Activated CD4-positive, alpha-beta memory T cell treated with anti-CD3 and anti-CD28 coated beads, Interleukin-2, amount 10 ng/mL, durations not matched to agents 7 days and 5 days (primary cell): ENCODE results near the gene AP3D1. TPM values are rescaled to one million over a fixed set of nuclear protein-coding genes. Genes with fewer than 3 reads are reported as not detected.
"Not testable (repeated sequence)": the region's sequence is repeated elsewhere in the genome, so short reads cannot be mapped to it uniquely, and the experiment has no call there.

ENCODE experiments used
- CTCF ChIA-PET: fragments of 350-600 bp; sonication (Branson Sonifier 250); formaldehyde crosslinking; loops from one replicate; lab custom pipeline; 2021; ENCODE audit warnings: antibody characterized with exemption, inconsistent platforms; lab: Charles Lee
- POLR2A ChIA-PET: fragments of 350-600 bp; sonication (Branson Sonifier 250); formaldehyde crosslinking; loops from one replicate; lab custom pipeline; 2021; ENCODE audit warnings: antibody characterized with exemption; lab: Charles Lee
- DNase-seq: peaks from one replicate; pipeline ENCODE4 v3.0.0-alpha.2; 2020
- H3K27ac Mint-ChIP-seq: one replicate; pipeline ENCODE4 v1.8.0; 2021; ENCODE audit warnings: mild to moderate bottlenecking, mixed read lengths
- H3K27me3 Mint-ChIP-seq: one replicate; pipeline ENCODE4 v1.8.0; 2021; ENCODE audit warnings: mixed read lengths
- H3K36me3 Mint-ChIP-seq: one replicate; pipeline ENCODE4 v1.8.0; 2021; ENCODE audit warnings: low read depth, mixed read lengths
- H3K4me1 Mint-ChIP-seq: one replicate; pipeline ENCODE4 v1.8.0; 2021; ENCODE audit warnings: mixed read lengths
- H3K4me3 Mint-ChIP-seq: one replicate; pipeline ENCODE4 v1.8.0; 2021; ENCODE audit warnings: mild to moderate bottlenecking, mixed read lengths
- H3K9me3 Mint-ChIP-seq: one replicate; pipeline ENCODE4 v1.8.0; 2021; ENCODE audit warnings: mixed read lengths
- total RNA-seq, 2 experiments: library from RNA; stranded (reverse); gene quantifications; one replicate each; pipeline ENCODE4 v1.2.3, GENCODE V29; 2021

The AP3D1 gene
- total RNA-seq, 2 experiments from 2014 or later: 104 to 105 TPM

- H3K4me1 Mint-ChIP-seq: peaks cover 60% of the 10 kb centered on the region
- H3K36me3 Mint-ChIP-seq: peaks cover 57% of the 10 kb centered on the region
- peak; percentile 53 for DNase-seq
- peak overlapping the region; percentile 65 for H3K4me3 Mint-ChIP-seq
- ChIA-PET POLR2A (interaction anchor here (1.0 to 6.9 kb wide), 7 partner anchors 6 to 231 kb away, joined by 3 to 118 read pairs (median 3); partner anchors contain the start of genes MKNK2 and MOB3A), CTCF (interaction anchor here (1.0 to 6.1 kb wide), 4 partner anchors 6 to 68 kb away, joined by 3 to 54 read pairs (median 4); partner anchors contain the start of gene MOB3A)
- H3K9me3 Mint-ChIP-seq: no peaks in the 10 kb centered on the region
- no peaks in the 10 kb centered on the region for H3K27me3 Mint-ChIP-seq
- peak overlapping the region; percentile 92 for H3K27ac Mint-ChIP-seq
Measured at GRCh38 chr19:2087621-2088100, 63.7 kb downstream of the AP3D1 start.

GRCh38 chr19:2086695-2087620 is 64.4 kb downstream of the AP3D1 start:
- H3K27me3 Mint-ChIP-seq, DNase-seq, H3K9me3 Mint-ChIP-seq: not testable (repeated sequence)
- ChIA-PET CTCF (interaction anchor here (1.0 to 6.1 kb wide), 4 partner anchors 7 to 67 kb away, joined by 3 to 54 read pairs (median 4); partner anchors contain the start of gene MOB3A), POLR2A (interaction anchor here (1.0 to 6.9 kb wide), 7 partner anchors 7 to 230 kb away, joined by 3 to 118 read pairs (median 3); partner anchors contain the start of genes MKNK2 and MOB3A)
- Mint-ChIP-seq H3K36me3 (peaks cover 57% of the 10 kb centered on the region), H3K4me1 (peaks cover 60% of the 10 kb centered on the region), H3K27ac (peak overlapping the region; percentile 92), H3K4me3 (peak overlapping the region; percentile 65)

GRCh38 chr19:2084993-2085720 is 66.2 kb downstream of the AP3D1 start:
- peak; percentile 97 for DNase-seq
- Mint-ChIP-seq H3K36me3 (peaks cover 67% of the 10 kb centered on the region), H3K9me3 (no peaks in the 10 kb centered on the region), H3K27me3 (no peaks in the 10 kb centered on the region), H3K4me1 (peaks cover 64% of the 10 kb centered on the region), H3K4me3 (peak overlapping the region; percentile 95), H3K27ac (peak overlapping the region; percentile 95)
- POLR2A ChIA-PET: interaction anchor here (0.8 to 6.9 kb wide), 8 partner anchors 9 to 188 kb away, joined by 3 to 118 read pairs (median 4); partner anchors contain the start of genes MKNK2 and MOB3A
- CTCF ChIA-PET: interaction anchor here (1.4 to 6.1 kb wide), 2 partner anchors 9 to 65 kb away, joined by 9 to 54 read pairs; partner anchors contain the start of gene MOB3A

GRCh38 chr19:2083174-2083854 is 68.1 kb downstream of the AP3D1 start:
- Mint-ChIP-seq H3K27me3 (no peaks in the 10 kb centered on the region), H3K4me1 (peaks cover 62% of the 10 kb centered on the region), H3K4me3 (peak overlapping the region; percentile 95), H3K36me3 (peaks cover 75% of the 10 kb centered on the region), H3K27ac (peak overlapping the region; percentile 95), H3K9me3 (no peaks in the 10 kb centered on the region)
- DNase-seq: peak; percentile 83
- ChIA-PET POLR2A (interaction anchor here (0.6 to 6.7 kb wide), 18 partner anchors 7 to 186 kb away, joined by 3 to 118 read pairs (median 6); partner anchors contain the start of genes AP3D1, IZUMO4 and MOB3A), CTCF (interaction anchor here (0.6 to 6.1 kb wide), 5 partner anchors 11 to 186 kb away, joined by 3 to 54 read pairs (median 4); partner anchors contain the start of gene MOB3A)

GRCh38 chr19:2081873-2082810 is 69.2 kb downstream of the AP3D1 start:
- peak; percentile 72 for DNase-seq
- Mint-ChIP-seq H3K27ac (peak overlapping the region; percentile 95), H3K4me3 (peak overlapping the region; percentile 95), H3K4me1 (peaks cover 51% of the 10 kb centered on the region), H3K36me3 (peaks cover 83% of the 10 kb centered on the region), H3K27me3 (no peaks in the 10 kb centered on the region), H3K9me3 (no peaks in the 10 kb centered on the region)
- CTCF ChIA-PET: interaction anchor here (0.6 to 6.1 kb wide), 2 partner anchors 12 to 64 kb away, joined by 3 to 54 read pairs; partner anchors contain the start of gene MOB3A
- POLR2A ChIA-PET: interaction anchor here (0.6 to 6.7 kb wide), 14 partner anchors 9 to 185 kb away, joined by 3 to 118 read pairs (median 8); partner anchors contain the start of genes IZUMO4 and MOB3A

- DNase-seq: no peak
- H3K9me3 Mint-ChIP-seq: no peaks in the 10 kb centered on the region
- no peaks in the 10 kb centered on the region for H3K27me3 Mint-ChIP-seq
- CTCF ChIA-PET: interaction anchor here (0.6 to 0.7 kb wide), 2 partner anchors 28 to 61 kb away, joined by 3 to 5 read pairs; no protein-coding TSS in a partner anchor
- POLR2A ChIA-PET: no interaction called here
- H3K36me3 Mint-ChIP-seq: peaks cover 92% of the 10 kb centered on the region
- H3K27ac Mint-ChIP-seq: peak overlapping the region; percentile 95
- H3K4me1 Mint-ChIP-seq: peaks cover 43% of the 10 kb centered on the region
- peak overlapping the region; percentile 61 for H3K4me3 Mint-ChIP-seq
Measured at GRCh38 chr19:2080336-2080988, 70.9 kb downstream of the AP3D1 start.

- Mint-ChIP-seq H3K27me3 (no peaks in the 10 kb centered on the region), H3K27ac (peak overlapping the region; percentile 95), H3K4me1 (peaks cover 41% of the 10 kb centered on the region), H3K9me3 (no peaks in the 10 kb centered on the region), H3K4me3 (peak overlapping the region; percentile 60), H3K36me3 (peaks cover 90% of the 10 kb centered on the region)
- ChIA-PET POLR2A (no interaction called here), CTCF (no interaction called here)
- no peak for DNase-seq
Measured at GRCh38 chr19:2079865-2080301, 71.5 kb downstream of the AP3D1 start.

GRCh38 chr19:2079076-2079864 is 72.1 kb downstream of the AP3D1 start:
- CTCF ChIA-PET: no interaction called here
- no peak overlapping the region for H3K4me3 Mint-ChIP-seq
- no peak for DNase-seq
- peaks cover 41% of the 10 kb centered on the region for H3K4me1 Mint-ChIP-seq
- H3K27me3 Mint-ChIP-seq: no peaks in the 10 kb centered on the region
- POLR2A ChIA-PET: interaction anchor here (1.3 kb wide), 1 partner anchor 17 kb away, joined by 3 read pairs; the partner anchor contains the start of gene MOB3A
- peak overlapping the region; percentile 24 for H3K27ac Mint-ChIP-seq
- H3K9me3 Mint-ChIP-seq: no peaks in the 10 kb centered on the region
- H3K36me3 Mint-ChIP-seq: peaks cover 86% of the 10 kb centered on the region

- Mint-ChIP-seq H3K4me3 (no peak overlapping the region), H3K36me3 (peaks cover 83% of the 10 kb centered on the region), H3K27me3 (no peaks in the 10 kb centered on the region), H3K4me1 (peaks cover 47% of the 10 kb centered on the region), H3K9me3 (no peaks in the 10 kb centered on the region), H3K27ac (peak overlapping the region; percentile 40)
- CTCF ChIA-PET: no interaction called here
- POLR2A ChIA-PET: interaction anchor here (1.3 kb wide), 1 partner anchor 18 kb away, joined by 3 read pairs; the partner anchor contains the start of gene MOB3A
- DNase-seq: no peak
Measured at GRCh38 chr19:2077833-2078619, 73.3 kb downstream of the AP3D1 start.
